MM.1S (cell line): Measurements from ENCODE around the gene OXLD1.

ENCODE experiments used
- DNase-seq: peaks from one replicate; pipeline ENCODE4 v3.0.0-alpha.2; 2015
- H2AFZ ChIP-seq: fragments of 300-600 bp; sonication (generic); 2 replicates; pipeline ENCODE4 v1.6.0; 2016; ENCODE audit warnings: antibody characterized with exemption, low read length
- H3F3A ChIP-seq: fragments of 300-600 bp; sonication (generic); 2 replicates; pipeline ENCODE4 v1.6.1; 2016; ENCODE audit warnings: mild to moderate bottlenecking, antibody characterized with exemption, low read length, moderate library complexity, mixed read lengths; ENCODE audit not compliant: insufficient read depth
- H3K27ac ChIP-seq: fragments of 300-600 bp; sonication (generic); 2 replicates; pipeline ENCODE4 v1.5.1; 2016; ENCODE audit warnings: mild to moderate bottlenecking, low read length
- H3K27me3 ChIP-seq: fragments of 300-600 bp; sonication (generic); replicated peaks from 2 replicates; pipeline ENCODE4 v1.6.0; 2016; ENCODE audit warnings: low read length; ENCODE audit not compliant: insufficient read depth
- H3K36me3 ChIP-seq: fragments of 300-600 bp; sonication (generic); replicated peaks from 2 replicates; pipeline ENCODE4 v1.6.1; 2016; ENCODE audit warnings: mild to moderate bottlenecking, low read length, mixed read lengths; ENCODE audit not compliant: insufficient read depth
- H3K4me1 ChIP-seq: fragments of 300-600 bp; sonication (generic); 2 replicates; pipeline ENCODE4 v1.6.1; 2016; ENCODE audit warnings: low read length, mixed read lengths
- H3K4me2 ChIP-seq: fragments of 300-600 bp; sonication (generic); 2 replicates; pipeline ENCODE4 v1.6.0; 2016; ENCODE audit warnings: low read depth, low read length
- H3K4me3 ChIP-seq: fragments of 300-600 bp; sonication (generic); 2 replicates; pipeline ENCODE4 v1.5.1; 2016; ENCODE audit warnings: low read length, mixed read lengths
- H3K79me2 ChIP-seq: fragments of 300-600 bp; sonication (generic); 2 replicates; pipeline ENCODE4 v1.6.1; 2016; ENCODE audit warnings: mixed run types, low read length, mixed read lengths
- H3K9ac ChIP-seq: fragments of 300-600 bp; sonication (generic); 2 replicates; pipeline ENCODE4 v1.6.1; 2016; ENCODE audit warnings: low read length, mixed read lengths
- H3K9me2 ChIP-seq: fragments of 300-600 bp; sonication (generic); replicated peaks from 2 replicates; pipeline ENCODE4 v1.6.1; 2016; ENCODE audit warnings: mild to moderate bottlenecking, low read length, mixed read lengths; ENCODE audit not compliant: insufficient read depth
- H3K9me3 ChIP-seq: fragments of 300-600 bp; sonication (generic); replicated peaks from 2 replicates; pipeline ENCODE4 v1.6.1; 2016; ENCODE audit warnings: mild to moderate bottlenecking, low read length, mixed read lengths; ENCODE audit not compliant: insufficient read depth
- H4K20me1 ChIP-seq: fragments of 300-600 bp; sonication (generic); 2 replicates; pipeline ENCODE4 v1.6.1; 2016; ENCODE audit warnings: mild to moderate bottlenecking, low read length, moderate library complexity, mixed read lengths; ENCODE audit not compliant: insufficient read depth
- CTCF ChIP-seq: fragments of 300-600 bp; sonication (generic); IDR thresholded peaks from 2 replicates; pipeline ENCODE4 v1.5.1; 2016; ENCODE audit warnings: antibody characterized with exemption, low read length, mixed read lengths
- EZH2 ChIP-seq: fragments of 300-600 bp; sonication (generic); optimal IDR thresholded peaks from 2 replicates; pipeline ENCODE3; 2017; ENCODE audit warnings: low read depth, mild to moderate bottlenecking, antibody characterized with exemption, low read length, mixed read lengths
- EZH2phosphoT487 ChIP-seq: fragments of 300-600 bp; sonication (generic); IDR thresholded peaks from 2 replicates; pipeline ENCODE4 v1.6.1; 2018; ENCODE audit warnings: antibody characterized with exemption, low read length

Gene OXLD1

GRCh38 chr17:81691608-81692007 lies 25.2 kb upstream of the OXLD1 start:
- no peak overlapping the region for H3K27ac ChIP-seq
- H3K9me3 ChIP-seq = no peaks in the 10 kb centered on the region
- H3K4me3 ChIP-seq = no peak overlapping the region
- no peak overlapping the region for H3K9ac ChIP-seq
- H3K36me3 ChIP-seq = peaks cover 4% of the 10 kb centered on the region
- no peak for DNase-seq
- TF ChIP-seq CTCF = no peak
- H3K79me2 ChIP-seq = peaks cover 47% of the 10 kb centered on the region
- no peak overlapping the region for H2AFZ ChIP-seq
- no peaks in the 10 kb centered on the region for H3K4me1 ChIP-seq
- H4K20me1 ChIP-seq = no peaks in the 10 kb centered on the region
- no peaks in the 10 kb centered on the region for H3K9me2 ChIP-seq
- H3F3A ChIP-seq = no peaks in the 10 kb centered on the region
- H3K27me3 ChIP-seq = no peaks in the 10 kb centered on the region
- no peak overlapping the region for H3K4me2 ChIP-seq

DNA sequence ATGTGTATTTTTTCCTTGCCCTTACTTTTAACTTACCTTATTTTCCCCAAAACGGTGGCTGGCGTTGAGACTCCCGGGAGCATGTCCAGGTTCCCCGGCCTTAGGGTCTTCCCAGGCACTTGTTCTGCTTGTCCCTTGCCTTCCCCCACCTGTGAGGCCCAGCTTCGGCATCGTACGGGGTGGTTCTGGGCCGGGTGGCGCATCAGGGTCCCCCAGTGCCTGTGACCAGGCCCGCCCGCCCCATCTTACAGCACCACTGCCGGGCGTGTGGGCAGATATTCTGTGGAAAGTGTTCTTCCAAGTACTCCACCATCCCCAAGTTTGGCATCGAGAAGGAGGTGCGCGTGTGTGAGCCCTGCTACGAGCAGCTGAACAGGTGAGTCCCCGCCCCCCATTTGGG lies 24.8 kb upstream of the OXLD1 start:
- Histone ChIP-seq H3K79me2 (peaks cover 51% of the 10 kb centered on the region), H2AFZ (no peak overlapping the region), H3K27me3 (no peaks in the 10 kb centered on the region), H3K9me3 (no peaks in the 10 kb centered on the region), H4K20me1 (no peaks in the 10 kb centered on the region), H3K4me2 (no peak overlapping the region), H3K9ac (no peak overlapping the region), H3K36me3 (peaks cover 8% of the 10 kb centered on the region), H3K4me1 (no peaks in the 10 kb centered on the region), H3K27ac (no peak overlapping the region), H3K9me2 (no peaks in the 10 kb centered on the region), H3F3A (no peaks in the 10 kb centered on the region), H3K4me3 (no peak overlapping the region)
- no peak for DNase-seq
- TF ChIP-seq EZH2phosphoT487 = no peak
- no peak for TF ChIP-seq EZH2
- TF ChIP-seq CTCF = no peak

DNA sequence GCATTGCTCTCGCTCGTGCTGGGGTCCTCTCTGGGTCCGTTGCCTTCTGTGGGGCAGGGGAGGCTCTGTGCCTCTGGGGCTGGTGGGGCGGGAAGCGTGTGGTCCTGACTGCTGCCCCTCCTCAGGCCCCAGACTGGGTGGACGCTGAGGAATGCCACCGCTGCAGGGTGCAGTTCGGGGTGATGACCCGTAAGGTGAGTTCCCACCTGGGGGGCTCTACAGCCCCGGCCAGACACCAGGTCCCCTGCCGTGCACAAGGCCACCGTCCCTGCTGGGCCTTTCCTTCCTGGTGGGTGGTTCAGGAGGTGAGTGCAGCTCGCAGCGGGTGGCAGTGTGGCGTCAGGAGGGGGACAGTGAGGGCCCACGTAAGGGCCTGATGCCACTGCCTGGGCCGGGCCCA lies 24.1 kb upstream of the OXLD1 start:
- Histone ChIP-seq H3K9me3 (no peaks in the 10 kb centered on the region), H3K27ac (no peak overlapping the region), H3K27me3 (no peaks in the 10 kb centered on the region), H3K4me1 (0 out of 2 replicates have a peak, but pooled peaks cover 2% of the 10 kb centered on the region), H2AFZ (no peak overlapping the region), H3K4me2 (no peak overlapping the region), H3K4me3 (no peak overlapping the region), H4K20me1 (no peaks in the 10 kb centered on the region), H3K9me2 (no peaks in the 10 kb centered on the region), H3F3A (no peaks in the 10 kb centered on the region), H3K79me2 (peaks cover 58% of the 10 kb centered on the region), H3K36me3 (peaks cover 11% of the 10 kb centered on the region), H3K9ac (no peak overlapping the region)
- no peak for TF ChIP-seq EZH2
- TF ChIP-seq CTCF = no peak
- no peak for TF ChIP-seq EZH2phosphoT487
- DNase-seq = no peak

DNA sequence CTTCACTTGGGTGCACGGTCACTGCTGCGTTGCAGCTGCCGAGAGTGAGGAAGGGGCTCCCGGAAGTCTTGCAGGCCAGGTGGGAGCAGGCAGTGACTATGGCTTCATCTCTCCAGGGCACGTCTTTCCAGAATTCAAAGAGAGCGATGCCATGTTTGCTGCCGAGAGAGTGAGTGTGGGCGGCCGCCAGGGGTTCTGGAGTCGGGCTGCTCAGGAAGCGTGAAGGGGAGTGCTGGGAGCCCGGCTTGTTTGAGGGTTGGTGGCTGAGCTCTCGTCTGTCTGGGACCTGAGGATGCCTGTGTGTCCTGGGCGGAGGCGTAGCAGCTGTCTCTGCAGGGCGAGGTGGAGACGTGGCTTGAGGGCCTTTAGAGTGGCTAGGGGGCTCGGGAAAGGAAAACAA lies 23.7 kb upstream of the OXLD1 start:
- Histone ChIP-seq H3K79me2 (peaks cover 63% of the 10 kb centered on the region), H3K36me3 (peaks cover 11% of the 10 kb centered on the region), H3K4me1 (0 out of 2 replicates have a peak, but pooled peaks cover 7% of the 10 kb centered on the region), H3K9ac (no peak overlapping the region), H4K20me1 (no peaks in the 10 kb centered on the region), H3K9me3 (no peaks in the 10 kb centered on the region), H3K27ac (no peak overlapping the region), H3F3A (no peaks in the 10 kb centered on the region), H3K4me2 (no peak overlapping the region), H3K9me2 (no peaks in the 10 kb centered on the region), H2AFZ (no peak overlapping the region), H3K27me3 (no peaks in the 10 kb centered on the region), H3K4me3 (no peak overlapping the region)
- TF ChIP-seq EZH2phosphoT487 = no peak
- no peak for TF ChIP-seq CTCF
- TF ChIP-seq EZH2 = no peak
- DNase-seq = no peak
